SK-N-SH treated with all-trans-retinoic acid at 6 μM for 48 hours (cell line): Measurements from ENCODE around the gene PPFIA1.

Experiments used
- ATAC-seq: fragments of 200-7000 bp; cut with Tn5 transposase; 3 replicates; pipeline ENCODE4 v1.9.1; 2020; ENCODE audit warnings: mild to moderate bottlenecking, moderate library complexity
- ARNTL ChIP-seq: fragments of 450-650 bp; formaldehyde crosslinking; IDR thresholded peaks from 2 replicates; pipeline ENCODE4 v1.5.0; 2020; ENCODE audit warnings: low read depth, mild to moderate bottlenecking, moderate library complexity, borderline replicate concordance
- BACH2 ChIP-seq: fragments of 250-450 bp; sonication (Bioruptor Pico); IDR thresholded peaks from 2 replicates; pipeline ENCODE4 v1.9.0; 2021; ENCODE audit warnings: mild to moderate bottlenecking, borderline replicate concordance
- CSDC2 ChIP-seq: fragments of 250-450 bp; sonication (Bioruptor Pico); IDR thresholded peaks from 2 replicates; pipeline ENCODE4 v1.5.0; 2020; ENCODE audit warnings: mild to moderate bottlenecking, moderate library complexity
- GLIS3 ChIP-seq: fragments of 250-450 bp; sonication (Bioruptor Pico); IDR thresholded peaks from 2 replicates; pipeline ENCODE4 v1.5.0; 2020; ENCODE audit warnings: mild to moderate bottlenecking, moderate library complexity
- ISL1 ChIP-seq: fragments of 250-450 bp; sonication (Bioruptor Pico); IDR thresholded peaks from 2 replicates; pipeline ENCODE4 v2.1.2; 2022; ENCODE audit warnings: mild to moderate bottlenecking, moderate library complexity
- OSR1 ChIP-seq: fragments of 250-450 bp; sonication (Bioruptor Pico); IDR thresholded peaks from 2 replicates; pipeline ENCODE4 v1.8.0; 2022; ENCODE audit warnings: moderate library complexity, mild to moderate bottlenecking, inconsistent platforms
- PPARA ChIP-seq: fragments of 250-450 bp; sonication (Bioruptor Pico); IDR thresholded peaks from 2 replicates; pipeline ENCODE4 v1.5.0; 2020; ENCODE audit warnings: mild to moderate bottlenecking, borderline replicate concordance
- SNAI2 ChIP-seq: fragments of 250-450 bp; sonication (Bioruptor Pico); IDR thresholded peaks from 2 replicates; pipeline ENCODE4 v1.5.0; 2020; ENCODE audit warnings: mild to moderate bottlenecking, moderate library complexity
- TCF4 ChIP-seq: fragments of 250-450 bp; sonication (Bioruptor Pico); IDR thresholded peaks from 2 replicates; pipeline ENCODE4 v1.8.0; 2021; ENCODE audit warnings: mild to moderate bottlenecking, moderate library complexity, borderline replicate concordance
- TOX ChIP-seq: fragments of 250-450 bp; sonication (Bioruptor Pico); IDR thresholded peaks from 2 replicates; pipeline ENCODE4 v1.8.0; 2021; ENCODE audit warnings: mild to moderate bottlenecking, moderate library complexity, borderline replicate concordance
- ZC3H10 ChIP-seq: fragments of 250-450 bp; sonication (Bioruptor Pico); IDR thresholded peaks from 2 replicates; pipeline ENCODE4 v1.5.1; 2021; ENCODE audit warnings: mild to moderate bottlenecking, moderate library complexity
- ZFP3 ChIP-seq: fragments of 250-450 bp; sonication (Bioruptor Pico); IDR thresholded peaks from 2 replicates; pipeline ENCODE4 v1.5.0; 2020; ENCODE audit warnings: mild to moderate bottlenecking, moderate library complexity
- ZFP30 ChIP-seq: fragments of 450-650 bp; formaldehyde crosslinking; IDR thresholded peaks from 2 replicates; pipeline ENCODE4 v1.5.0; 2022; ENCODE audit warnings: mild to moderate bottlenecking, moderate library complexity
- ZNF565 ChIP-seq: fragments of 450-650 bp; formaldehyde crosslinking; conservative IDR thresholded peaks from 2 replicates; pipeline ENCODE4 v1.5.0; 2020; ENCODE audit warnings: low read depth, mild to moderate bottlenecking, moderate library complexity
- ZNF70 ChIP-seq: fragments of 450-650 bp; formaldehyde crosslinking; IDR thresholded peaks from 2 replicates; pipeline ENCODE4 v1.5.0; 2020; ENCODE audit warnings: mild to moderate bottlenecking, moderate library complexity
- ZNF8 ChIP-seq: fragments of 450-650 bp; formaldehyde crosslinking; IDR thresholded peaks from 2 replicates; pipeline ENCODE4 v1.5.0; 2020; ENCODE audit warnings: mild to moderate bottlenecking, moderate library complexity
- TF ChIP-seq, protein P1 (sequence below): fragments of 250-450 bp; sonication (Bioruptor Pico); IDR thresholded peaks from 2 replicates; pipeline ENCODE4 v1.5.1; 2020; ENCODE audit warnings: low read depth, mild to moderate bottlenecking, moderate library complexity
- TF ChIP-seq, protein P2 (sequence below): fragments of 250-450 bp; sonication (Bioruptor Pico); IDR thresholded peaks from 2 replicates; pipeline ENCODE4 v1.5.0; 2020; ENCODE audit warnings: mild to moderate bottlenecking, moderate library complexity
- TF ChIP-seq, protein P3 (sequence below): fragments of 250-450 bp; sonication (Bioruptor Pico); IDR thresholded peaks from 2 replicates; pipeline ENCODE4 v1.8.0; 2021; ENCODE audit warnings: low read depth, mild to moderate bottlenecking, moderate library complexity, borderline replicate concordance
- TF ChIP-seq, protein P4 (sequence below): fragments of 250-450 bp; sonication (Bioruptor Pico); IDR thresholded peaks from 2 replicates; pipeline ENCODE4 v1.5.1; 2021; ENCODE audit warnings: mild to moderate bottlenecking, moderate library complexity
- TF ChIP-seq, protein P5 (sequence below): fragments of 250-450 bp; sonication (Bioruptor Pico); IDR thresholded peaks from 2 replicates; pipeline ENCODE4 v1.8.0; 2020; ENCODE audit warnings: mild to moderate bottlenecking, moderate library complexity, borderline replicate concordance

PPFIA1 gene

DNA sequence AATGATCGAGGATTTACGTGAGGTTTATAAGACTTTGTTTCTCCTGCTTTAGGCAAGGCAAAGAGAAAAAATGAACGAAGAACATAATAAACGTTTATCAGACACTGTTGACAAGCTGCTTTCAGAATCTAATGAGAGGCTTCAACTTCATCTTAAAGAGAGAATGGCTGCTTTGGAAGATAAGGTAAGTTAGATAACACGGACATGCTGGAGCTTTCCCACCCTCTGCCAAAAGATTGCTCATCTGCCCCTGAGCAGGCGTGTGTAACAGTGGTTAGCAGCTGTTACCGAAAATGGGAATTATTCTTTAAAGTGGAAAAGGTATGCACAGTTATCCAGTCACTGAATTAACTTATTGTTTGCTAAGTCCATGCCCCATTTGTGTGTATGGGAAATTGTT is 65.0 kb downstream of the PPFIA1 start:
- no peak for ATAC-seq
- TF ChIP-seq CSDC2 (CRISPR knock-in tag), result no peak
- no peak for TF ChIP-seq ZNF8 (CRISPR knock-in tag)
- TF ChIP-seq BACH2, result no peak
- no peak for TF ChIP-seq PPARA (CRISPR knock-in tag)
- no peak for TF ChIP-seq GLIS3
- no peak for TF ChIP-seq ZFP30
- no peak for TF ChIP-seq ISL1
- no peak for TF ChIP-seq SNAI2 (CRISPR knock-in tag)
- TF ChIP-seq, protein P1, sequence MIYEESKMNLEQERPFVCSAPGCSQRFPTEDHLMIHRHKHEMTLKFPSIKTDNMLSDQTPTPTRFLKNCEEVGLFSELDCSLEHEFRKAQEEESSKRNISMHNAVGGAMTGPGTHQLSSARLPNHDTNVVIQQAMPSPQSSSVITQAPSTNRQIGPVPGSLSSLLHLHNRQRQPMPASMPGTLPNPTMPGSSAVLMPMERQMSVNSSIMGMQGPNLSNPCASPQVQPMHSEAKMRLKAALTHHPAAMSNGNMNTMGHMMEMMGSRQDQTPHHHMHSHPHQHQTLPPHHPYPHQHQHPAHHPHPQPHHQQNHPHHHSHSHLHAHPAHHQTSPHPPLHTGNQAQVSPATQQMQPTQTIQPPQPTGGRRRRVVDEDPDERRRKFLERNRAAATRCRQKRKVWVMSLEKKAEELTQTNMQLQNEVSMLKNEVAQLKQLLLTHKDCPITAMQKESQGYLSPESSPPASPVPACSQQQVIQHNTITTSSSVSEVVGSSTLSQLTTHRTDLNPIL (CRISPR knock-in tag), result no peak

DNA sequence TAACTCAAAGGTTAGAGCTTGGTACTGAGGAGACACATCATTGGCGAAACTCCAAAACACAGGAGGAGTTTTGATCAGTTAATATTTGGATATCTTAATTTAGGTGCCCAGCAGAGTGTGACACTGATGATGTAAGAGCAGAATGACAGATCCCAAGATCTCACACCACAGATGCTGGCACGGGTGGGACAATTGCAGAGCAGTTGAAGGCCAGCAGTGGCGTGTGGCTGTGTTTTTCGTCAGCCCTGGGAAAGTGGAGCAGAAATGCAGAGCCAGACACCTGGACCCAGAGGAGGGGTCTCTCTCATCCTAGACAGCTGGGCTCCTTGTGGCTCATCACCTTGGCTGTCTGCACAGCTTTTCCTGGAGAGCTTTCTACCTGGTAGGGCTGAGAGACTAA is 68.1 kb downstream of the PPFIA1 start:
- TF ChIP-seq ZFP3 (CRISPR knock-in tag) (no peak), ARNTL (CRISPR knock-in tag) (no peak), CSDC2 (CRISPR knock-in tag) (no peak), PPARA (CRISPR knock-in tag) (no peak), ZNF70 (CRISPR knock-in tag) (no peak), OSR1 (no peak), ZNF565 (CRISPR knock-in tag) (no peak), GLIS3 (no peak), TOX (CRISPR knock-in tag) (no peak), SNAI2 (CRISPR knock-in tag) (no peak), BACH2 (no peak), TCF4 (CRISPR knock-in tag) (no peak), ISL1 (no peak)
- TF ChIP-seq, protein P2, sequence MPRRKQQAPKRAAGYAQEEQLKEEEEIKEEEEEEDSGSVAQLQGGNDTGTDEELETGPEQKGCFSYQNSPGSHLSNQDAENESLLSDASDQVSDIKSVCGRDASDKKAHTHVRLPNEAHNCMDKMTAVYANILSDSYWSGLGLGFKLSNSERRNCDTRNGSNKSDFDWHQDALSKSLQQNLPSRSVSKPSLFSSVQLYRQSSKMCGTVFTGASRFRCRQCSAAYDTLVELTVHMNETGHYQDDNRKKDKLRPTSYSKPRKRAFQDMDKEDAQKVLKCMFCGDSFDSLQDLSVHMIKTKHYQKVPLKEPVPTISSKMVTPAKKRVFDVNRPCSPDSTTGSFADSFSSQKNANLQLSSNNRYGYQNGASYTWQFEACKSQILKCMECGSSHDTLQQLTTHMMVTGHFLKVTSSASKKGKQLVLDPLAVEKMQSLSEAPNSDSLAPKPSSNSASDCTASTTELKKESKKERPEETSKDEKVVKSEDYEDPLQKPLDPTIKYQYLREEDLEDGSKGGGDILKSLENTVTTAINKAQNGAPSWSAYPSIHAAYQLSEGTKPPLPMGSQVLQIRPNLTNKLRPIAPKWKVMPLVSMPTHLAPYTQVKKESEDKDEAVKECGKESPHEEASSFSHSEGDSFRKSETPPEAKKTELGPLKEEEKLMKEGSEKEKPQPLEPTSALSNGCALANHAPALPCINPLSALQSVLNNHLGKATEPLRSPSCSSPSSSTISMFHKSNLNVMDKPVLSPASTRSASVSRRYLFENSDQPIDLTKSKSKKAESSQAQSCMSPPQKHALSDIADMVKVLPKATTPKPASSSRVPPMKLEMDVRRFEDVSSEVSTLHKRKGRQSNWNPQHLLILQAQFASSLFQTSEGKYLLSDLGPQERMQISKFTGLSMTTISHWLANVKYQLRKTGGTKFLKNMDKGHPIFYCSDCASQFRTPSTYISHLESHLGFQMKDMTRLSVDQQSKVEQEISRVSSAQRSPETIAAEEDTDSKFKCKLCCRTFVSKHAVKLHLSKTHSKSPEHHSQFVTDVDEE (CRISPR knock-in tag), result no peak
- TF ChIP-seq, protein P3, sequence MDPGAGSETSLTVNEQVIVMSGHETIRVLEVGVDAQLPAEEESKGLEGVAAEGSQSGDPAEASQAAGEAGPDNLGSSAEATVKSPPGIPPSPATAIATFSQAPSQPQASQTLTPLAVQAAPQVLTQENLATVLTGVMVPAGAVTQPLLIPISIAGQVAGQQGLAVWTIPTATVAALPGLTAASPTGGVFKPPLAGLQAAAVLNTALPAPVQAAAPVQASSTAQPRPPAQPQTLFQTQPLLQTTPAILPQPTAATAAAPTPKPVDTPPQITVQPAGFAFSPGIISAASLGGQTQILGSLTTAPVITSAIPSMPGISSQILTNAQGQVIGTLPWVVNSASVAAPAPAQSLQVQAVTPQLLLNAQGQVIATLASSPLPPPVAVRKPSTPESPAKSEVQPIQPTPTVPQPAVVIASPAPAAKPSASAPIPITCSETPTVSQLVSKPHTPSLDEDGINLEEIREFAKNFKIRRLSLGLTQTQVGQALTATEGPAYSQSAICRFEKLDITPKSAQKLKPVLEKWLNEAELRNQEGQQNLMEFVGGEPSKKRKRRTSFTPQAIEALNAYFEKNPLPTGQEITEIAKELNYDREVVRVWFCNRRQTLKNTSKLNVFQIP (CRISPR knock-in tag), result no peak
- TF ChIP-seq, protein P4, sequence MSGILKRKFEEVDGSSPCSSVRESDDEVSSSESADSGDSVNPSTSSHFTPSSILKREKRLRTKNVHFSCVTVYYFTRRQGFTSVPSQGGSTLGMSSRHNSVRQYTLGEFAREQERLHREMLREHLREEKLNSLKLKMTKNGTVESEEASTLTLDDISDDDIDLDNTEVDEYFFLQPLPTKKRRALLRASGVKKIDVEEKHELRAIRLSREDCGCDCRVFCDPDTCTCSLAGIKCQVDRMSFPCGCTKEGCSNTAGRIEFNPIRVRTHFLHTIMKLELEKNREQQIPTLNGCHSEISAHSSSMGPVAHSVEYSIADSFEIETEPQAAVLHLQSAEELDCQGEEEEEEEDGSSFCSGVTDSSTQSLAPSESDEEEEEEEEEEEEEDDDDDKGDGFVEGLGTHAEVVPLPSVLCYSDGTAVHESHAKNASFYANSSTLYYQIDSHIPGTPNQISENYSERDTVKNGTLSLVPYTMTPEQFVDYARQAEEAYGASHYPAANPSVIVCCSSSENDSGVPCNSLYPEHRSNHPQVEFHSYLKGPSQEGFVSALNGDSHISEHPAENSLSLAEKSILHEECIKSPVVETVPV (CRISPR knock-in tag), result no peak
- TF ChIP-seq, protein P5, sequence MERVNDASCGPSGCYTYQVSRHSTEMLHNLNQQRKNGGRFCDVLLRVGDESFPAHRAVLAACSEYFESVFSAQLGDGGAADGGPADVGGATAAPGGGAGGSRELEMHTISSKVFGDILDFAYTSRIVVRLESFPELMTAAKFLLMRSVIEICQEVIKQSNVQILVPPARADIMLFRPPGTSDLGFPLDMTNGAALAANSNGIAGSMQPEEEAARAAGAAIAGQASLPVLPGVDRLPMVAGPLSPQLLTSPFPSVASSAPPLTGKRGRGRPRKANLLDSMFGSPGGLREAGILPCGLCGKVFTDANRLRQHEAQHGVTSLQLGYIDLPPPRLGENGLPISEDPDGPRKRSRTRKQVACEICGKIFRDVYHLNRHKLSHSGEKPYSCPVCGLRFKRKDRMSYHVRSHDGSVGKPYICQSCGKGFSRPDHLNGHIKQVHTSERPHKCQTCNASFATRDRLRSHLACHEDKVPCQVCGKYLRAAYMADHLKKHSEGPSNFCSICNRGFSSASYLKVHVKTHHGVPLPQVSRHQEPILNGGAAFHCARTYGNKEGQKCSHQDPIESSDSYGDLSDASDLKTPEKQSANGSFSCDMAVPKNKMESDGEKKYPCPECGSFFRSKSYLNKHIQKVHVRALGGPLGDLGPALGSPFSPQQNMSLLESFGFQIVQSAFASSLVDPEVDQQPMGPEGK (CRISPR knock-in tag), result no peak
- ATAC-seq, result no peak

DNA sequence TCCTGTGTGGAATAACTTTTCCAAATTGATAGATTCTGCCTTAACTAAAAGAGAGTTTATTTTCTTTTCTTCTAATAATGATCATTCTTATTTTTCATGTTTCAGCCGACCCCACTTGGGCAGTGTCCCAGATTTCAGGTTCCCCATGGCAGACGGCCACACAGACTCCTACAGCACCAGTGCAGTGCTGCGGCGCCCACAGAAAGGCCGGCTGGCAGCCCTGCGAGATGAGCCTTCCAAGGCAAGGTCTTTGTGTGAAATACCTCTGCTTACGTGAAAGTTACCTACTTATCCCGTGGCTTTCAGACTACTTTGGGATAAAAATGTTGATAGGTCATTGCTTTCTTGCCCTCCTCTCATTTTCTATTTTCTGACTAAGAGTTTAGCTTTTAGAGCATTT is 68.6 kb downstream of the PPFIA1 start:
- TF ChIP-seq ZFP3 (CRISPR knock-in tag), result no peak
- no peak for TF ChIP-seq ZC3H10 (CRISPR knock-in tag)
- no peak for TF ChIP-seq ARNTL (CRISPR knock-in tag)
- TF ChIP-seq CSDC2 (CRISPR knock-in tag), result no peak
- no peak for TF ChIP-seq ZNF70 (CRISPR knock-in tag)
- no peak for ATAC-seq
